Measurements from ENCODE around the gene PPIF. TPM values are rescaled to one million over a fixed set of nuclear protein-coding genes. Genes with fewer than 3 reads are reported as not detected.
A peak's percentile ranks its signal among the peaks of the same experiment; 100 is the strongest.

Gene PPIF
- total and polyA plus RNA-seq, 2 of the 13 experiments (the other 11 are each of a cell fraction or from before 2014, with no cell fraction given) = 147 to 157 TPM

DNA sequence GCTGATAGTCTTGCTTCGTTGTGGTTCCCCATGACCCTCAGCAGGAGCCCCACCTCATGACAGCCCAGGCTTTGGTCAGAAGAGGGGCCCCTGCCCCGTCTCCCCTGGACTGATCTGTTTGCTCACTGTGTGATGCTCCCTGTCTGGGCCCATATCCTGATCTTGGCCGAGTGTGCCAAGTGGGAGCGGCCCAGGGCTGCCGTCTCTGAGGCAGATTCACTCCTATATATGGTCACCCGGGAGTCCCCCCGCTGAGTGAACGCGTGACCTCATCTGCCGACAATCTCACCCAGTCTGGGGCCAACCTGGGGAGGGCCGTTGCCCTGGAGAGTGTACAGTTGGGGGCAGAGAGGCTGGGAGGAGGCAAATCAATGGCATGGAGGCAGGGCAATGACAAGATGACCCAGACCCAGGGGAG is 34.5 kb downstream of the PPIF start (continued):
- TF ChIP-seq AHDC1 (CRISPR knock-in tag; IDR thresholded peaks at IDR 0.05; ENCODE audit: borderline replicate concordance) = 0 out of 2 replicates have a peak, but pooled peaks have one; percentile 23
- TF ChIP-seq HIC2 (CRISPR knock-in tag; IDR thresholded peaks at IDR 0.05; ENCODE audit: low read depth) = 0 out of 2 replicates have a peak, but pooled peaks have one; percentile 26
- peak; percentile 43; the same call in 1 of the 2 replicates for TF ChIP-seq BHLHE40 (IDR thresholded peaks at IDR 0.05; ENCODE audit: low read length)
- TF ChIP-seq SIX1 (CRISPR knock-in tag; IDR thresholded peaks at IDR 0.05; ENCODE audit: borderline replicate concordance) = no peak

DNA sequence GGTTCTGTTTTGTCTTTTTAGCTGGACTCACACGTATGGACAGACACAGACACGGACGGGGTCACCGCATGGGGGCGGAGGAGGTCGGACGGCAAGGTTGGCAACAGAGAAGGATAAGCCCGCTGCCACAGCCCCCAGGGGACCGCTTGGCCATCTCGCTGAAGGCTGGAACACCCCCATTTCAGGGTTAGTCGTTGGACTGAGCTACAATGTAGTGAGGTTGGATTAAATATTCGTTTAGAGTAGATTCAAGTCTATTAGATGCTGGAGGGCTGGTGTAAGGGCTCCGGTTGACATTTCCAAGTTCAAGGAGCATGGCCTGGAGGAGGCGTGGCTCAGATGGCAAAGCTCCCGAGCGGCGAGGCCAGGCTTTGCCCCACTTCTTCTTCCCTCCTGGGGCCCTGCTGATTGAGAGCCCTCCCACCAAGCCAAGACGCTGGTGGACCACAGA is 35.2 kb downstream of the PPIF start:
- no peak for TF ChIP-seq HDAC1 (CRISPR knock-in tag; IDR thresholded peaks at IDR 0.05)
- no peak for TF ChIP-seq JDP2 (CRISPR knock-in tag; IDR thresholded peaks at IDR 0.05; ENCODE audit: borderline replicate concordance)
- TF ChIP-seq ZBTB38 (CRISPR knock-in tag; IDR thresholded peaks at IDR 0.05) = 0 out of 2 replicates have a peak, but pooled peaks have one; percentile 3
- no peak for TF ChIP-seq ZNF468 (CRISPR knock-in tag; IDR thresholded peaks at IDR 0.05)
- H2AFZ ChIP-seq (ENCODE audit: low read length) = no peak overlapping the region
- no peak overlapping the region; the same call in 1 of the 2 replicates for H3K9ac ChIP-seq (ENCODE audit: insufficient read depth, low read depth, low read length)
- no peaks in the 10 kb centered on the region for H3K27me3 ChIP-seq (ENCODE audit: control insufficient read depth in 1 of 2, insufficient read depth in 2 of 2, low read length in 2 of 2)
- BruUV-seq (replicated peaks) = TSS peak; percentile 80
- H3K4me2 ChIP-seq (ENCODE audit: low read depth, low read length) = no peak overlapping the region; the same call in 1 of the 2 replicates
- FAIRE-seq (no peak), ATAC-seq (no peak), DNase-seq (ENCODE audit: low spot score) (no peak)
- POLR2A ChIA-PET = interaction anchor here (1.3 kb wide), 1 partner anchor 34 kb away, joined by 3 read pairs; no protein-coding TSS in a partner anchor
- in situ Hi-C loops (cut with HindIII; ENCODE audit: extremely low pct_ligation_motif_present, low pct_unique_long_range_greater_than_20kb) = no loop called here
- intact Hi-C loops (cut with micrococcal nuclease; ENCODE audit: unreplicated experiment) = no loop called here
- H3K4me3 ChIP-seq (replicated peaks in 1 of 3; ENCODE audit: insufficient read depth in 1 of 3, low read depth in 2 of 3, low read length in 3 of 3) = no peak overlapping the region
- H3K9me3 ChIP-seq (ENCODE audit: low read length) = no peaks in the 10 kb centered on the region
- no peaks in the 10 kb centered on the region for H4K20me1 ChIP-seq (ENCODE audit: insufficient read depth, low read length)
- CTCF ChIA-PET (ENCODE audit: low intra/inter-chr PET ratio, low total read pairs) = no interaction called here
- 90% methylated on average over 17 of the region's 18 CpGs for WGBS (ENCODE audit: low lambda C conversion rate)
- no peaks in the 10 kb centered on the region for H3K79me2 ChIP-seq (ENCODE audit: insufficient read depth, low read length)
- H3K36me3 ChIP-seq (replicated peaks in 1 of 2; ENCODE audit: control insufficient read depth in 1 of 2, insufficient read depth in 2 of 2, low read length in 2 of 2) = no peaks in the 10 kb centered on the region
- H3K4me1 ChIP-seq (ENCODE audit: insufficient read depth, low read length) = peaks cover 47% of the 10 kb centered on the region
- peak overlapping the region; percentile 48 for H3K27ac ChIP-seq (ENCODE audit: extremely low read length, insufficient read depth, low read length)

Data from HepG2 (cell line).